HEK293T (cell line): ENCODE results near the gene PSME1.

Experiments used
- ARNT ChIP-seq: fragments of 450-650 bp; IDR thresholded peaks from 2 replicates; pipeline ENCODE4 v1.6.1; 2017; ENCODE audit warnings: mild to moderate bottlenecking
- BHLHE40 ChIP-seq: fragments of 450-650 bp; IDR thresholded peaks from 2 replicates; pipeline ENCODE4 v1.6.1; 2016; ENCODE audit warnings: mild to moderate bottlenecking, moderate library complexity, borderline replicate concordance
- CTBP1 ChIP-seq: fragments of 450-650 bp; IDR thresholded peaks from 2 replicates; pipeline ENCODE4 v1.6.1; 2016; ENCODE audit warnings: borderline replicate concordance
- ELF4 ChIP-seq: fragments of 450-650 bp; IDR thresholded peaks from 2 replicates; pipeline ENCODE4 v1.6.1; 2017; ENCODE audit warnings: antibody characterized with exemption
- FOXK2 ChIP-seq: fragments of 450-650 bp; IDR thresholded peaks from 2 replicates; pipeline ENCODE4 v1.6.1; 2016; ENCODE audit warnings: mild to moderate bottlenecking
- FOXM1 ChIP-seq: fragments of 450-650 bp; IDR thresholded peaks from 2 replicates; pipeline ENCODE4 v1.6.1; 2017; ENCODE audit warnings: mild to moderate bottlenecking, borderline replicate concordance
- L3MBTL2 ChIP-seq: fragments of 450-650 bp; conservative IDR thresholded peaks from 2 replicates; pipeline ENCODE4 v1.6.1; 2016; ENCODE audit warnings: mild to moderate bottlenecking
- LEF1 ChIP-seq: fragments of 450-650 bp; IDR thresholded peaks from 2 replicates; pipeline ENCODE4 v1.6.1; 2017; ENCODE audit warnings: mild to moderate bottlenecking, borderline replicate concordance
- PKNOX1 ChIP-seq: fragments of 450-650 bp; IDR thresholded peaks from 2 replicates; pipeline ENCODE4 v1.6.1; 2016
- SP1 ChIP-seq: fragments of 450-650 bp; IDR thresholded peaks from 2 replicates; pipeline ENCODE4 v1.6.1; 2017
- SUZ12 ChIP-seq: fragments of 450-650 bp; IDR thresholded peaks from 2 replicates; pipeline ENCODE4 v1.6.1; 2016; ENCODE audit warnings: mild to moderate bottlenecking
- TARDBP ChIP-seq: fragments of 450-650 bp; IDR thresholded peaks from 2 replicates; pipeline ENCODE4 v1.6.1; 2016
- ZNF384 ChIP-seq: fragments of 450-650 bp; IDR thresholded peaks from 2 replicates; pipeline ENCODE4 v1.6.1; 2016

GRCh38 chr14:24114532-24115421 is 21.2 kb upstream of the PSME1 start, which contains the start of the genes DCAF11 and NRL:
- TF ChIP-seq TARDBP = peak; percentile 64; the same call in 1 of the 2 replicates
- TF ChIP-seq FOXM1 = no peak
- TF ChIP-seq SP1 = peak; percentile 66
- no peak for TF ChIP-seq BHLHE40
- no peak for TF ChIP-seq ARNT
- peak; percentile 48; the same call in 1 of the 2 replicates for TF ChIP-seq ELF4
- no peak; the same call in 1 of the 2 replicates for TF ChIP-seq LEF1
- no peak for TF ChIP-seq CTBP1
- peak; percentile 97 for TF ChIP-seq L3MBTL2
- TF ChIP-seq SUZ12 = no peak
- TF ChIP-seq ZNF384 = no peak
- peak; percentile 99 for TF ChIP-seq PKNOX1
- no peak; the same call in 1 of the 2 replicates for TF ChIP-seq FOXK2
